ENCODE results near the gene NEUROG3.

NEUROG3 gene

GRCh38 chr10:69573056-69573806 is at the start of gene NEUROG3:
NEUROG3 (minus strand) TSS chr10:69573422; CDS start chr10:69573043, 379 bp downstream.
- DNase-seq = peak; percentile 59

GRCh38 chr10:69620625-69621024 is 47.4 kb upstream of the NEUROG3 start:
- no peak for DNase-seq

GRCh38 chr10:69619626-69620025 is 46.4 kb upstream of the NEUROG3 start:
- no peak for DNase-seq

GRCh38 chr10:69618746-69619145 is 45.5 kb upstream of the NEUROG3 start:
- no peak for DNase-seq

GRCh38 chr10:69616358-69616757 is 43.1 kb upstream of the NEUROG3 start:
- no peak for DNase-seq

- no peak for DNase-seq
Observed at GRCh38 chr10:69614130-69614529, 40.9 kb upstream of the NEUROG3 start.

GRCh38 chr10:69612760-69613159 is 39.5 kb upstream of the NEUROG3 start:
- no peak for DNase-seq

- DNase-seq = no peak
Observed at GRCh38 chr10:69609077-69609476, 35.9 kb upstream of the NEUROG3 start.

- no peak for DNase-seq
Observed at GRCh38 chr10:69600761-69601330, 27.6 kb upstream of the NEUROG3 start.

GRCh38 chr10:69588358-69588757 is 15.1 kb upstream of the NEUROG3 start:
- no peak for DNase-seq

GRCh38 chr10:69584624-69585023 is 11.4 kb upstream of the NEUROG3 start:
- no peak for DNase-seq

- no peak for DNase-seq
Observed at GRCh38 chr10:69583106-69583505, 9.9 kb upstream of the NEUROG3 start.

GRCh38 chr10:69580435-69580834 is 7.2 kb upstream of the NEUROG3 start:
- no peak for DNase-seq

GRCh38 chr10:69579464-69580060 is 6.3 kb upstream of the NEUROG3 start:
- DNase-seq = no peak

GRCh38 chr10:69578508-69578991 is 5.3 kb upstream of the NEUROG3 start:
- no peak for DNase-seq

- DNase-seq = no peak
Observed at GRCh38 chr10:69577268-69578232, 4.3 kb upstream of the NEUROG3 start.

GRCh38 chr10:69576334-69577011 is 3.3 kb upstream of the NEUROG3 start:
- DNase-seq = peak; percentile 35

- no peak for DNase-seq
Observed at GRCh38 chr10:69575164-69575722, 2.0 kb upstream of the NEUROG3 start.

- DNase-seq = peak; percentile 51
Observed at GRCh38 chr10:69574571-69574978, 1.4 kb upstream of the NEUROG3 start.

- peak; percentile 54 for DNase-seq
Observed at GRCh38 chr10:69572159-69573055, 815 bp downstream of the NEUROG3 start.

All from islet precursor cell (in vitro differentiated cells).